GM21423 (cell line): ENCODE measurements around the gene GPAM.
"Not testable (repeated sequence)": the region's sequence is repeated elsewhere in the genome, so short reads cannot be mapped to it uniquely, and the experiment has no call there.

Experiments
- ATAC-seq: cut with Tn5 transposase; IDR thresholded peaks from one replicate; pipeline ENCODE4 v1.9.1; 2021; ENCODE audit warnings: mild to moderate bottlenecking, moderate library complexity; ENCODE audit not compliant: unreplicated experiment

The GPAM gene

GRCh38 chr10:112136486-112137153, 46.9 kb downstream of the GPAM start:
- ATAC-seq: no peak

- no peak for ATAC-seq
Observed at GRCh38 chr10:112135604-112136003, 48.0 kb downstream of the GPAM start.

GRCh38 chr10:112132435-112132834, 51.1 kb downstream of the GPAM start:
- ATAC-seq: no peak

- no peak for ATAC-seq
Observed at GRCh38 chr10:112131996-112132395, 51.6 kb downstream of the GPAM start.

DNA sequence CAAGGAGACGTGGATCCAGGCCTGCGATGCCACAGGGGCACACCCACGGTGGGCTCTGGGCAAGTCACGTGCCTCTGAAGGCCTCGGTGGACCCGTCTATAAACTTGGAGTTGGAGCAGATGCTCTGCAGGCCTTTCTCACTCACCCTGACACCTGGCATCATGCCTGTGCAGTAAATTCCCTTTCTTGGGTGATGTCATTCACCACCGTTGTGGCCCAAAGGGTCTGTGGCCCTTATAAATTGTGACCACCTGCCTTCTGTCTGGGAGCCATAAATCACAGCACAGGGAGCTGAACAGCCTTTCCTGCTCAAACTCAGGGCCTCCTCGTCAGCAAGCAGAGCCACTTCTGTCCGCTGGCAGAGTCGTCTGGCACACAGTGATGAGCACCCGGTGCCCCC, 52.2 kb downstream of the GPAM start:
- no peak for ATAC-seq

- no peak for ATAC-seq
Observed at GRCh38 chr10:112126901-112127300, 56.7 kb downstream of the GPAM start.

GRCh38 chr10:112126172-112126571, 57.4 kb downstream of the GPAM start:
- ATAC-seq: no peak

DNA sequence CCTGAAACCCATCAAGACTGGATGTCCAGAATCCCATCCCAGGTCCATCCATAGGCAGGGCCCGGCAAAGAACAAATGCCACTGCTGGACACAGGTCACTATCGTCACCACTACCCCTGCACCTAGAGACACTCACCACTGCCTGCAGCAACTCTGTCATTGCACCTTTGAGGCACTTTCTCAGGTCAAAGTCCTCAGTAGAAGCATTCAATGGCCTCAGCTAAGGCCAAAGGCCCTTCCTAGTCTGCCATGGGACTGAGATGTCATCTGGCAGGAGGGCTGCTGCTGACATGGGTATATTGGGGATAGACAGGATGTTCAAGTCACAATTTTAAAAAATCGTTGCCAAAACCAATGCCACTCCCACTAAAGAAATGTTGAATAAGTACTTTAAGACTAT, 58.7 kb downstream of the GPAM start:
- no peak for ATAC-seq

GRCh38 chr10:112122827-112123226, 60.7 kb downstream of the GPAM start:
- no peak for ATAC-seq

GRCh38 chr10:112120491-112120890, 63.1 kb downstream of the GPAM start:
- no peak for ATAC-seq

DNA sequence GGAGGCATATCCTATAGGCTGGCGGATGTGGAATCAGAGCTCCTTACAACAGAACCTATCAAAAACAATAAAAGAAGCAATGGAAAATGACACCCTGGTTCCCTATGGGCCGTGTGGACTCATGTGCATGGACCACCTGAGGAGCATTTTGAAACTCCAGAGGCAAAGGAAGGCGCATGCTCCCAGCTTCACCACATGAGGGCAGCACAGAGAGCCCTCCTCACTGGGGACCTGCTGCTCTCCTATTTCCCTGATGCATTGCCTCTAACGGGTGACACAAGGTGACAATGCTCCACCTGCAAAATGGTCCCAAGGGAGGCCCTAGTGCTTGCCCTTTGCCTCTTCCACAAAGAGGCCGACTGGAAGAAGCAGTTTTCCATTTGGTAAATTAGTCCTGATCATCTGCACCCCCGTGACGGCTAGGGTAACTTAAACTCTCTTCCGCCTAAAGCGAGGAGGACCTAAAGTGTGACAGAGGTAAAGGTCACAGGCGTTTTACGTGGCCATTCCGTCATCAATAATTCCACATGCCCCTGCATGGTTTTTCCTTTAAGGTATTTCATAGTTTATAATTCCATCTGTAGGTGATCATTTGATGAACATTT, 67.7 kb downstream of the GPAM start:
- peak; percentile 88 for ATAC-seq

GRCh38 chr10:112109779-112110178, 73.8 kb downstream of the GPAM start:
- ATAC-seq: not testable (repeated sequence)
